Mammary epithelial cell (primary cell): ENCODE results near the gene MME.

Source experiments
- EZH2 ChIP-seq: IDR thresholded peaks from 2 replicates; pipeline ENCODE4 v1.6.1; 2012; ENCODE audit warnings: low read length, inconsistent platforms, borderline replicate concordance
- TF ChIP-seq, protein P1 (sequence below), 2 donors: IDR thresholded peaks in 1 of 2; conservative IDR thresholded peaks in 1 of 2; 2 replicates each; pipeline ENCODE4 v1.5.1; 2011 to 2012; ENCODE audit warnings: inconsistent platforms in 2 of 2, low read length in 2 of 2, mild to moderate bottlenecking in 2 of 2, control low read depth in 1 of 2, low read depth in 1 of 2; ENCODE audit not compliant: insufficient read depth in 1 of 2; ENCODE audit errors: extremely low read depth in 1 of 2

DNA sequence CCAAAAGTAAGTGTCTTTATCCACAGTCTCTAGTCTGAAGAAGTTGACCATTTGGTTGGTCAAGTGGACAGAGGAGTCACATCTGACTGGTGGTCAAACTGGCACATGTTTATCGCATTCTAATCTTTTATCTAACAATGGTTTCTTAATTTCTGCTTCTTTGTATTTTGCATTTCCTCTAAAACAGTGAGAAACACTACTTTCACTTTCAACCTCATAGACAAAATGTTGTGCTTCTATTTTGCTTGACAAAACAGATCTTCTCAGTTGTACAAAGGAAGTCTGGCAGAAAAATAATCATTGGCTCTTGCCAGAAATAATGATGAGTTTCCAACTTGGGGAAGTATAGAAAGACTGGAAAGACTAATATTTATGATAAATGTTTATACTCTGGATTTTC is 103.9 kb downstream of the MME start:
- TF ChIP-seq, protein P1, sequence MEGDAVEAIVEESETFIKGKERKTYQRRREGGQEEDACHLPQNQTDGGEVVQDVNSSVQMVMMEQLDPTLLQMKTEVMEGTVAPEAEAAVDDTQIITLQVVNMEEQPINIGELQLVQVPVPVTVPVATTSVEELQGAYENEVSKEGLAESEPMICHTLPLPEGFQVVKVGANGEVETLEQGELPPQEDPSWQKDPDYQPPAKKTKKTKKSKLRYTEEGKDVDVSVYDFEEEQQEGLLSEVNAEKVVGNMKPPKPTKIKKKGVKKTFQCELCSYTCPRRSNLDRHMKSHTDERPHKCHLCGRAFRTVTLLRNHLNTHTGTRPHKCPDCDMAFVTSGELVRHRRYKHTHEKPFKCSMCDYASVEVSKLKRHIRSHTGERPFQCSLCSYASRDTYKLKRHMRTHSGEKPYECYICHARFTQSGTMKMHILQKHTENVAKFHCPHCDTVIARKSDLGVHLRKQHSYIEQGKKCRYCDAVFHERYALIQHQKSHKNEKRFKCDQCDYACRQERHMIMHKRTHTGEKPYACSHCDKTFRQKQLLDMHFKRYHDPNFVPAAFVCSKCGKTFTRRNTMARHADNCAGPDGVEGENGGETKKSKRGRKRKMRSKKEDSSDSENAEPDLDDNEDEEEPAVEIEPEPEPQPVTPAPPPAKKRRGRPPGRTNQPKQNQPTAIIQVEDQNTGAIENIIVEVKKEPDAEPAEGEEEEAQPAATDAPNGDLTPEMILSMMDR (conservative IDR thresholded peaks at IDR 0.05 in 1 of 2, IDR thresholded peaks at IDR 0.05 in 1 of 2; ENCODE audit: extremely low read depth in 1 of 2, insufficient read depth in 1 of 2, low read depth in 1 of 2, low read length in 2 of 2), result no peak
- no peak for TF ChIP-seq EZH2
